Stimulated activated CD4-positive, alpha-beta T cell treated with anti-CD3 and anti-CD28 coated beads, TNF-alpha, amount 100 ng/mL, for 24 hours (primary cell): Measurements from ENCODE around the gene SLC30A3.
A peak's percentile ranks its signal among the peaks of the same experiment; 100 is the strongest.

ENCODE experiments used
- DNase-seq, 3 experiments: peaks; one replicate each; pipeline ENCODE4 v3.0.0-alpha.2; 2020; ENCODE audit warnings: low read depth in 3 of 3

Gene SLC30A3

DNA sequence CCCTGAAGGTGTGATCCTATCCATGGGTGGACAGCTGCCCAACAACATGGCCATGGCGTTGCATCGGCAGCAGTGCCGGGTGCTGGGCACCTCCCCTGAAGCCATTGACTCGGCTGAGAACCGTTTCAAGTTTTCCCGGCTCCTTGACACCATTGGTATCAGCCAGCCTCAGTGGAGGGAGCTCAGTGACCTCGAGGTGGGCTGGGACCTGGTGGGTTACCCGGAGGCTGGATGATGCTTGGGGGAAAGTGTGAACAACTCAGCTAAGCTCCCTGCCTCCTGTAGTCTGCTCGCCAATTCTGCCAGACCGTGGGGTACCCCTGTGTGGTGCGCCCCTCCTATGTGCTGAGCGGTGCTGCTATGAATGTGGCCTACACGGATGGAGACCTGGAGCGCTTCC, 29.5 kb downstream of the SLC30A3 start:
- DNase-seq = no peak

DNA sequence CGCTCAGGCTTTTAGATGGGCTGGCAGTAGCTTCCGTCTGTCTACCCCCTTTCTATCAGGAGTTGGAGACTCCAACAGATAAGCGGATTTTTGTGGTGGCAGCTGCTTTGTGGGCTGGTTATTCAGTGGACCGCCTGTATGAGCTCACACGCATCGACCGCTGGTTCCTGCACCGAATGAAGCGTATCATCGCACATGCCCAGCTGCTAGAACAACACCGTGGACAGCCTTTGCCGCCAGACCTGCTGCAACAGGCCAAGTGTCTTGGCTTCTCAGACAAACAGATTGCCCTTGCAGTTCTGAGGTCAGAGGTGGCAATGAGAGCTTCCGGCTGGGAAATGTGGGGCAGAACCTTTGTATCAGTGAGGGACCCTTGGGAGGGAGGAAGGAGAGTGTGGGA, 30.9 kb downstream of the SLC30A3 start:
- no peak for DNase-seq

DNA sequence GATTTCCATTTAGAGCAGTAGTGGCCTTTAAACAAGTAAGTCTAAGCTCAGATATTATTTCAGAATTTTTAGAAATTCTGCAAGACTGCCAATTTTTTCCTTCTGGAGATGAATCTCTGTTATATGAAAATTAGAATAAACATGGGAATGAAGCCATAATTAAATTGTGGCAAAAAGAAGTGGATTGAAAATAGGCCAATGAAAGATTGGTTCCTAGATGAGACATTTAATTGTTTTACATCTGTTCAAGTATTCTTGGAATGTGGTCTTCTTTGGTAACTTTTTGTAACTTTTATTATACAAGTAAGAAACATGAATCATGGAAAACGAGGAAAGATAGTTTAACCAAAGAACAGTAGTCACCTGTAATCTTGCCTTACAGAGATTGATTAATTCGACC, 35.3 kb downstream of the SLC30A3 start:
- no peak for DNase-seq

DNA sequence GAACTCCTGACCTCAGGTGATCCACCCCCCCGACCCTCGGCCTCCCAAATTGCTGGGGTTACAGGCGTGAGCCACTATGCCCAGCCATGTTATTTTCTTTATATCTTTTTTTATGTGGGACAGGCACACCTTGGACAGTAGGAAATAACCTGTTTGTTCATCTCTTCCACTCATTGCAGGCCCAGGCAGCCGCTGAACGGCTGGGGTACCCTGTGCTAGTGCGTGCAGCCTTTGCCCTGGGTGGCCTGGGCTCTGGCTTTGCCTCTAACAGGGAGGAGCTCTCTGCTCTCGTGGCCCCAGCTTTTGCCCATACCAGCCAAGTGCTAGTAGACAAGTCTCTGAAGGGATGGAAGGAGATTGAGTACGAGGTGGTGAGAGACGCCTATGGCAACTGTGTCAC, 37.3 kb downstream of the SLC30A3 start:
- DNase-seq = no peak

DNA sequence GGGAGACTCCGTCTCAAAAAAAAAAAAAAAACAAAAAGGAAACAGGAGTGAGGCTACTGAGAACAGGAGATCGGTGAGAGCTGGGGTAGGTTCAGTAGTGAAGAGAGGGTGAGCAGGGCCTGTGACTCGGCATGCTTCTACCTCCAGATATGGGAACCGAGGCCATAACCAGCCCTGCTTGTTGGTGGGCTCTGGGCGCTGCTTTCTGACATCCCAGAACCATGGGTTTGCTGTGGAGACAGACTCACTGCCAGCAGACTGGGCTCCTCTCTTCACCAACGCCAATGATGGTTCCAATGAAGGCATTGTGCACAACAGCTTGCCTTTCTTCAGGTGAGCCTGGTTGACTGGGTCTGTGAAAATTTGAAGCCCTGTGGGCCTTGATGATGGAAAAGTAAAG, 39.4 kb downstream of the SLC30A3 start:
- no peak for DNase-seq

DNA sequence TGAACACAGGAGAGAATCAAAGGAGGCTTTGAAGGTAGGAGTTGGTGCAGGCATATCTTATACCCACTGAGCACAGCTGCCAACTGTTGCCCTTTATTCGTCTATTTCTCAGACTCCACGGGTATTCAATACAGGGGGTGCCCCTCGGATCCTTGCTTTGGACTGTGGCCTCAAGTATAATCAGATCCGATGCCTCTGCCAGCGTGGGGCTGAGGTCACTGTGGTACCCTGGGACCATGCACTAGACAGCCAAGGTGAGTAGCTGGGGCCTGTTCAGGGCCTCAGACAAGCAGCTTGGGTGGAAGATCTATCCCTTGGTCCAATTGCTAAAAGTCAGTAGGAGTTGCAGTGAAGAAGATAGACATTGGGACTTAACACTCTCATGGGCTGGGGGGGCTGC, 40.4 kb downstream of the SLC30A3 start:
- DNase-seq = no peak

DNA sequence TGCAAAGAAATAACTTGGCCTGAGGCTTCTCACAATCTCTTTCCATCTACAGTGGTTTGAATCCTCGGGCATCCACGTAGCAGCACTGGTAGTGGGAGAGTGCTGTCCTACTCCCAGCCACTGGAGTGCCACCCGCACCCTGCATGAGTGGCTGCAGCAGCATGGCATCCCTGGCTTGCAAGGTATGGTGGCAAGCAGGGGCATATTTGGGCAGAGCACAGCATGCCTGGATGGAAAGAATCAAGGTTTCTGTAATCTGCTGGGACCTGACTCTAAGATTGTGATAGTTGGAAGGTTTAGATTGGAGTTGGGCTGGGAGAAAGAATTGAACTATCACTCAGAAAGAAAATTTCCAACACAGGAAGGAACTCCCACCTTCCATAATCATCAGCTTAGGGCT, 41.7 kb downstream of the SLC30A3 start:
- DNase-seq = no peak

DNA sequence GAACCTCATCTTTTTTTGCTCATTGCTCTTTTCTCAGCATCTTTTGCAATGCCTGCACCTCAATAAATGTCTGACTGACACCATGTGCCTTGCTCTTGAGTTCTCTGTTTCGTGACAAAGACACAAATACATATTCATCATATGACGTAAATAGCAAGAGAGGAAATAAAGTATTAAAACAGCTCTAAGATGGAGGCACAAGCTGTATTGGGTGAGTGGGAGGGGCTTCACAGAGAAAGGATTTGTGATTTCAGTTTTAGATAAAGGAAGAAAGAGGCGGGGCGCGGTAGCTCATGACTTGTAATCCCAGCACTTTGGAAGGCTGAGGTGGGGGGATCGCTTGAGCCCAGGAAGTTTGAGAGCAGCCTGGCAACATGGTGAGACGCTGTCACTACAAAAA, 42.8 kb downstream of the SLC30A3 start:
- DNase-seq = no peak

DNA sequence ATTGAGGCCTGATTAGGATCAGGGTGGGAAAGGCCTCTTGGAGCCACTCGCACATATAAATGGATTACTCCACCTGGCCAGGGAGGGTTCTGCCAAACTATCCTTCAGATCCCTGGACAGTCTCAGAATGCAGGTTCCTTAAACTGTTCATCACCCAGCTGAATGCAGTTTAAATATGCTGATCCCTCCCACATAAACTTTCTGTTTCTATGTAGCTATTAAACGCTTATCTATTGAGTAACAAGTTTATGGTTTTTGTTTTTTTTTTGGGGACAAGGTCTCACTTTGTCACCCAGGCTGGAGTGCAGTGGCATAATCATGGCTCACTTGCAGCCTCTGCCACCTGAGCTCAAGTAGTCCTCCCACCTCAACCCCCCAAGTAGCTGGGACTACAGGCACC, 43.8 kb downstream of the SLC30A3 start:
- DNase-seq = no peak

DNA sequence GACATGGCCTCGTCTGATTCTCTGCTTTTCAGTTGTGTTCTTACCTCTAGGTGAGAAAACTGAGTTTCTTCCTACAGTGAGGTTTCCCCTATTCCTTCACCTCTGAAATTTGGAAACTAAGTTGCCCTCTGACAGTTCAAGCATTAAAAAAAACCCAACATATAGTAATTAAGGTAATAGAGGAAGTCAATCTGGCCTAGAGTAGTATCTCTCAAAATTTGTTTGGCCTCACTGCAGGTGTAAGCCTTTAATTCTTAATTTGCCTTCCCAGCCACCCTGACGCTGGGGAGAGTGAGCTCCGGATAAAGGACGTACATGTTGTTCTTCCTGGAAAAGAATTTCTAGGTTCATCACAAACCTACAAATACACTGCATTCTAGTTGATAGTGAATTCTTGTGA, 44.2 kb downstream of the SLC30A3 start:
- DNase-seq = no peak

DNA sequence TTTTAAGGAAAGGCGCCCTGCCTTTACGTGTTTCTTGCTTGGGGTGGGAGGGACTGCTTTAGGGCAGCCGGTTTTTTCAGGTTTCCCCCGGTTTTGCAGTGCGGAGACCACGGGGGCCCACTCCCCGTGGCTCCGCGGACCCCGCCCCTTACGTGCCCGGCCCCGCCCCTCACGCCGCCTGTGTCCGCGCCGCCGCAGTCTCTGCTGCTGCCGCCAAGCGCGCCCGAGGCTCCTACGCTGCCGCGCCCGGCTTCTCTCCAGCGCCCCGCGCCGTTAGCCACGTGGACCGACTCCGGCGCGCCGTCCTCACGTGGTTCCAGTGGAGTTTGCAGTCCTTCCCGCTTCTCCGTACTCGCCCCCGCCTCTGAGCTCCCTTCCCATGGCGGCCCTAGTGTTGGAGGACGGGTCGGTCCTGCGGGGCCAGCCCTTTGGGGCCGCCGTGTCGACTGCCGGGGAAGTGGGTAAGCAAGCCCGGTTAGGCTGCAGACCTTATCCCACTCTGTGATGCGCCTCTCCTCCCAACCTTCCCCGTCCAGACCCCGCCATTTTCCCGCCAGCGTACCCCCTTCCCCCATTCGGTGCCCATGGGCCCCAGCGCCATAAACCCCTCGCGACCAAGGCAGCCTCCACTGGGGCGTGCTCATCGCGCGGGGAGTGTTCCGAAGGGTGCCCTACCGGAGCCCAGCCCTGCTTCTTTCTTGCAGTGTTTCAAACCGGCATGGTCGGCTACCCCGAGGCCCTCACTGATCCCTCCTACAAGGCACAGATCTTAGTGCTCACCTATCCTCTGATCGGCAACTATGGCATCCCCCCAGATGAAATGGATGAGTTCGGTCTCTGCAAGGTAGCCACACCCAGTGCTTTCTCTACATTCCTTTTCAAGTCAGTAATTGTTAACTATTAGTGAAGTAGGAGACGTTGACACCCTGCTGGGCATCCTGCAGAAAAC, 45.4 kb downstream of the SLC30A3 start, which contains the start of gene CAD:
Gene CAD (plus strand): TSS at position 197 of the 949 bp plus-strand sequence. CDS start 183 bp downstream, at position 380.
- peak; percentile 79 to 91 (median 81) for DNase-seq

DNA sequence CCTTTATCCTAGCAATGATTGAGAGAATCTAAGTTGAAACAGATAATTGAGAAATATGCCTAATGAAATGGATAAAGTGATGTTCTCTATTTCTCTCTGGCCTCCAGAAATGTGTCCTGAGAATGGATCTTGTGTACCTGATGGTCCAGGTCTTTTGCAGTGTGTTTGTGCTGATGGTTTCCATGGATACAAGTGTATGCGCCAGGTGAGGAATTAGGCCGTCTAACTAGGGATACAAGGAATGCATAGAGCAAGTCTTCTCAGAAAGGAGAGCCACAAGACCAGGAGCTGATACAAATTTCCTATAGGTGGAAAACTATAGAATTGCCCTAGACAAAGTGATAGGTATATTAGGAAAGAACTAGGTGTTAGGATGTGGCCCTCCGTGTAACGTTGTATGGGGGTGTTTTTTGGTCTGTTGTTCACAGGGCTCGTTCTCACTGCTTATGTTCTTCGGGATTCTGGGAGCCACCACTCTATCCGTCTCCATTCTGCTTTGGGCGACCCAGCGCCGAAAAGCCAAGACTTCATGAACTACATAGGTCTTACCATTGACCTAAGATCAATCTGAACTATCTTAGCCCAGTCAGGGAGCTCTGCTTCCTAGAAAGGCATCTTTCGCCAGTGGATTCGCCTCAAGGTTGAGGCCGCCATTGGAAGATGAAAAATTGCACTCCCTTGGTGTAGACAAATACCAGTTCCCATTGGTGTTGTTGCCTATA, 46.3 kb downstream of the SLC30A3 start:
- DNase-seq = no peak

DNA sequence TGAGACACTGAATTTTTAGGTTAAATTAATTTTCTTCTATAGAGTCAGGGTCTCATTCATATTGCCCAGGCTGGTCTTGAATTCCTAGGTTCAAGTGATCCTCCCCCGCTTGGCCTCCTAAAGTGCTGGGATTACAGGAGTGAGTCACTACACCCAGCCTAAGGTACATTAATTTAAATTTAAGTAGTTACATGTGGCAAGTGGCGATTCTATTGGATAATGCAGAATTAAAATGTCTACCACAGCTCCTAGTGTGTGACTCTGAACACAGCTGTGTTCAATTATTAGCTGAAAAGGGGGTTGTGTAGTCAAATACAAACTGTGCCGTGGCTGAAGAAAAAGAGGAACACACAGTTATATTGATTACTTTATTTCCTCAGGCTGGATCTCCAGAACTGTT, 47.9 kb downstream of the SLC30A3 start:
- DNase-seq = no peak

DNA sequence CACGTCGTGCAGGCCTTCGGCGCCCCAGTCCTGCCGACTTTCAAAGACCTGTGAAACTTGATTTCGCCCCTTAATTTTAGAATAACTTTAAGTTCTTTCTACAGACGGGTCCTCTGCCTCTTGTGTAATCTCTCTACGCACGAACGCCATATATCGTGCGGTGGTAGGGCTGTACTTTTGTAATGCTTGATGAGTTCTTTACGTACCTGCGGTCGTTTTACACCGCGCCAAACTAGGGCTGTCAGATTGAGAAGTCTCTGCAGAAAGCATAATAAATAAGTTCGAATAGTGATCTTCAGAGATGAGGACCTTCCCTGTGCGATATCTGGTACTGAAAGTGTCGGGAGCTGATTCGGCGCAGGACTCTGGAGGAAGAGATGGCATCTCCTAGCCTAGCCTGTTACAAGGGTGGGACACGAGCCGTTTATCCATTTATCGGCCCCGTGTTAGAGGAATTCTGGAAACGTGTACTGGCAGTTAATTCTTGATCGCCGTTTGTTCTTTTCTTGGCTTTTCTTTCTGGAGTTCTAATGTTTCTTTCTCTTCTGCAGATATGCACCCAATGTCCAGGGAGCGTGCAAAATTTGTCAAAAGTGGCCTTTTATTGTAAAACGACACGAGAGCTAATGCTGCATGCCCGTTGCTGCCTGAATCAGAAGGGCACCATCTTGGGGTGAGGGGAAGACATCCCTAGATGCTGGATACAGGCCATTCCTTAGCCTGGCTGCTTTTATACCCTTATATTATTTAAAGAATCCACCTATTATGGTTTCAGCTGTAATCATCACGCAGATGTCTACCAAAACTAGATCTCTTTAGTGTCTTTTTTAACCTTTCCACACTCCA, 50.0 kb downstream of the SLC30A3 start:
- peak in 2 of 3 experiments; percentile 18 to 30 for DNase-seq

DNA sequence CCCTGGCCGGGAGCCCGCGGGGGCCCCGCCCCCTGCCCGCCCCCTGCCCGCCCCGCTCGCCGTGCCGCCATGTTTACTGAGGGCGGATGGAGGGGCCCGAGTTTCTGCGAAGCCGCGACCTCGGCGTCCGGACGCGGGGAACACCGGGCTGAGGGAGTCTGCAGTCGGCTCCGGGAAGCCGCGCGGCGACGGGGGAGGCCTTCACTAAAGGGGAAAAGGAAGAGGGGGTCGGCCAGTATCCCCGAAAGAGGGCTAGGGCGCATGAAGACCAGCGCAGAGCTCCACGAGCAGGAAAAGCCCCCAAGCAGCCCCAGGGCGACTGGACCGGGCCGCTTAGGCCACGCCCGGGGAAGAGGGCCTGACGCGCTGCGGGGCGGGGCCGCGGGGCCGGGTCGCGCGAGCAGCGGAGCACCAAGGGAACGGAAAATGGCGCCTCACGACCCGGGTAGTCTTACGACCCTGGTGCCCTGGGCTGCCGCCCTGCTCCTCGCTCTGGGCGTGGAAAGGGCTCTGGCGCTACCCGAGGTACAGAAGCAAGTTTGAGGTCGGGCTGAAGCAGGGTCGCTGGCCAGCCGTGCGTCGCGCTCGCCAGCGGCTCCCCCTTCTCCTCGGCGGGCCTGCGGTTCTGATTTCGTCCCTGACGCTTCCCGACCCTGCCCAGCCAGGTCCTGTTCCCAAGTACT, 50.8 kb downstream of the SLC30A3 start, which contains the start of the genes ATRAID and SLC5A6:
Gene ATRAID (plus strand): TSS at position 99 of the 683 bp plus-strand sequence. CDS start 328 bp downstream, at position 427.
Gene SLC5A6 (minus strand): TSS at position 326 of the 683 bp plus-strand sequence. CDS start 4,618 bp downstream, outside the sequence.
- DNase-seq = peak; percentile 78 to 87 (median 82)

DNA sequence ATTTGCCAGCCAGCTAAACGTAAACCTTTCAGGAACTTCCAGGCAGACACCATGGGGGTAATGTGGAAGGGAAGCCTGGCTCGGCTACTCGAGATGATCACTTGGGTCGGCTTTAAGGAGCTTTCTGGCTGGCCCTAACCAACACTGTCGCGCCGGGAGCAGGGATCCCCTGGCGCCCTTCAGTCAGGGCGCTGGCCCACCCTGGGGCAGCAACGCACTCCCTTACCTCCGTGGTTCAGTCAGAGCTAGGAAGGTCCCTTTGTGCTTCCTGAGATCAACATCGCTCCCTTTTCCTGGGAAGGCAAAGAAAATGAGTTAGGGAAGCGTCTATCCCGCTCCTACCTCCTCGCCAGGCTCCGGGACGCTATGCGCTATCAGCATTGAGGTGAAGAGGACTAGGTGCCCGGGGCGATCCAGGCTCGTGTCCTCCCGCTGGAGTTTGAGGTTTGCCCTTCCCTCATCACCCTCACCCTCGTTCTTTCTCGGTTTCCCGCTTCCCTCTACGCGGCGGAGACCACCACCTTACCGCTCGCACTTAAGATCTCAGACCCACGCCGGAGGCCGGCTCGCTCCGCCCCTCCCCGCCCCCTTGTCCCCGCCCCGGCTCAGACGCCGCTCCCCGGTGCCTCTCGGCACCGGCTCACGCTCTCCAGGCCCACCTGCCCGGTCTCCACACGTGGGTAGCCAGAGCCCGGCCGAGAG, 51.5 kb downstream of the SLC30A3 start:
- DNase-seq = peak in 1 of 3 experiments; percentile 81

DNA sequence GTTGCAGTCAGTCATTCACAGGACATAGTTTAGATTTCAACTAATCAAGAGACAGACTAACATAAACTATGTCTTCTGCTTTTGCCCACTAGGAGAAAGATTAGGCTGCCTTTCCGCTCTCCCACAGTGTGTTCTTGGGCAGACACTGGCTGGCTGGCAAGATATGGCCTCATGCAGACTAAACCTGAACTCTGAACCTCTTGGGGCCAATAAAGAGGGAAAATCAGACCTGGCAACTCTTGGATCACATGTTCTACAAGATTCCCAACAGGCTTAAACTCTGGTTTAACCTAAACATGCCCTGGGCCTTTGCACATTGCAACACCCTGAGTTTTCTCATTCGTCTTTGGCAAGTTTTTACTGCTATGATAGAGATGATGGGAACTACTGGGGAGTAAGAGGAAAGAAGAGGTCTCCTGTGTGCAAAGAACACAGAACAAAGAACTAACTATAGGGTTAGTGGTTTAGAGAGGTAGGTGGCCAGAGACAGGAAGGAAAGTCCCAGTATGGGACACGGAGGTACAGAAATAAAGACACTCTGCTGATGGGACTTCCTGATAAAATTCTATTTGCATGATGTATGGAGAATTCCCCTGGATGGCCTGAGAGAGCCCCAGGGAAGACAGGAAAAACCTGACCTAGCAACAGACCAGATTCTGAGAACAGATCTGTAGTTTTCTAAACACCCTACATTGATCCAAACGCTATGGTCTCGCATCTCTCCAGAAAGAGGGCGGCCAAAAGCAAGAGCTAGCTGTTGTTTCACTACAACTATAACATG, 53.0 kb downstream of the SLC30A3 start:
- DNase-seq = no peak

DNA sequence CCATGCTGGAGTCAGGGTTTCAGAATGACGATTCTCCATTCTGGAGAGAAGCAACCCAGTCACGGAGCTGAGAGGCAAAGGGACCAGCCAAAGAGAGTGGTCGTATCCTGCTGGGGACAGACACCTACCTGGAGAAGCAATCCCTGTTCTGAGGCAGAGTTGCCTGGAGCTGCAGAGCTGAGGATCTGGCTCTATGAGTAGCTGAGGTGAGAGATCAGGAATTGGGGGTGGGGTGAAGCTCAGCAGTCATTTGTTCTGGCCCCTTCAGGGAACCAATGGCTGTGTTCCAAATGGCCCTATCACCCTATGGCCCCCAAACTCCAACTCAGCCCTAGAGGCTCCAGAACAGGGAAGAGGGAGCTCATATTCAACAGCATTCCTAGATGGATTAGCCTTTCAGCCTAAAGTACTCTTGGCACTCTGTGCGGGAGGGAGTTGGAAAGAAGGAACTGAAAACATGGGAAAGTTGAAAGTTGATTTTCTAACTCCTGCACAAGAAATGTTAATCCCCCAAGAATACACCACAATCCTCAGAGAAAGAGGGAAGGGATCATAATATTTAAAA, 54.3 kb downstream of the SLC30A3 start:
- DNase-seq = no peak

DNA sequence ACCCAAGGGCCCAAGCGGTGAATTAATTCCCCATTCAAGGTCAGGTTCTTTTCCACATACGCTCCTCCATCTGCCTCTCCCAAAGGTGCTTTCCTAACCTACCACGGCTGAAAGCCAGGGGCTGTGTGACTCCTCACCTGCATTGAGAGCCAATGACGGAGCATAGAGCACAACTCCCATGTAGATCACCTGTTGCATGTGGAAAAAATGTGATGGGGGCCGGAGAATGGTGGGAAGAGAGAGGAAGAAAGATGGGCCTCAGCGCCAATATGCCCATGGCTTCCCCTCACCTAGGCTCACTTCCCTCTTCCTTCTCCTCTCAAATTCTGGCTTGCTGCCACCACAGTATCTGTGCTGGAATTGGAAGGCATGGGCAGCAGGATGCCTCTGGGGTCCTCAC, 56.5 kb downstream of the SLC30A3 start:
- DNase-seq = no peak
